OCI-M2 (cell line): ENCODE results near the gene EBF3.
"Not testable (repeated sequence)": the region's sequence is repeated elsewhere in the genome, so short reads cannot be mapped to it uniquely, and the experiment has no call there.

Experiments
- DNase-seq: peaks from one replicate; lab custom pipeline; 2025; ENCODE audit not compliant: unreplicated experiment; lab: John Stamatoyannopoulos, UW

EBF3 gene

DNA sequence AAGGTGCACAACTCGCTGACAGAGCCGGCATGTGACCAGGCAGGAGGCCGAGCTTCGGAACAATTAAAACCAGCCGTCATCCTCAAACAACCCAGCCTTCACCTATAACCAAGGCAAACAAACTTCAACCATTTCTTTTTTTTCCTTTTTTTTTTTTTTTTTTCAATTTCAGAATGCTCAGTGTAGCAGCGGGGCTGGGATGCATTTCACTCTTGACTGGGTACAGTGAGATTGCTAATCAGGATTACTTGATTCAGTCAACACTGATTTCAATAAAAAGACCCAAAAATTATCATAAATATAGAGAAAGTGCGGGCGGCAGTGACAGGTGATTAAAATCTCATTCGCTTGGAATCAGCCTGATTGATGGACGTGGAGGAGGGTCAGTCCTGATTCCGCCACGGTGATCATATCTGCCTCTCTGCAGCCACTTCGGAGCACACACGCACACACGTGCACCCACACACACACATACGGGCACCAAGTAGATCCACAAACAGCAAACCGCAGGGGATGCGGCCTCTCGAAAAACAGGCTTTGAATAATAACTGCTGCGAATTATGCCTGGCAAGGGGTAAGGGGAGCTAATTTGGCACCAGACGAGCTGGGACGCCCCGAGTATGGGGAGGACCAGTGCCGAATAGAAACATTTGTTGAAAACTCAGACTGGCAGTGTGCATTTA lies 31.2 kb downstream of the EBF3 start:
- DNase-seq: no peak

DNA sequence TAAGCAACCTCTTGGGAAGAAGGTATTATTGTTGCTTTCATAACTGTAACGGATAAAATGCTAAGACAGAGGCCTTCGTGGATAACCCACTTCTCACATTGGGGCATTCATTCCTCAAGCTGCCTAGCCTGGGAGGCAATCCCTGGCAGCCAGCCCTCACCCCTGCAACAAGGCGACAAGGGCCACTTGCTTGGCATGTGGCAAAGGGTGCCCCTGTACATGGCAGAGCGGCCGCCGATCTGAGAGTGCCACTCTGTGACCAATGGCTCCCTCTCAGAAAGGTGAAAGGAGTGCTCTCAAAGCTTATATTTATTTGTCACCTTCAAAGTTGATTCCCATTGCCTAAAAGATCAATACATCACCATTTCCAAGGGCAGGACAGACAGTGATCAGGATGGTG lies 31.9 kb downstream of the EBF3 start:
- no peak for DNase-seq

DNA sequence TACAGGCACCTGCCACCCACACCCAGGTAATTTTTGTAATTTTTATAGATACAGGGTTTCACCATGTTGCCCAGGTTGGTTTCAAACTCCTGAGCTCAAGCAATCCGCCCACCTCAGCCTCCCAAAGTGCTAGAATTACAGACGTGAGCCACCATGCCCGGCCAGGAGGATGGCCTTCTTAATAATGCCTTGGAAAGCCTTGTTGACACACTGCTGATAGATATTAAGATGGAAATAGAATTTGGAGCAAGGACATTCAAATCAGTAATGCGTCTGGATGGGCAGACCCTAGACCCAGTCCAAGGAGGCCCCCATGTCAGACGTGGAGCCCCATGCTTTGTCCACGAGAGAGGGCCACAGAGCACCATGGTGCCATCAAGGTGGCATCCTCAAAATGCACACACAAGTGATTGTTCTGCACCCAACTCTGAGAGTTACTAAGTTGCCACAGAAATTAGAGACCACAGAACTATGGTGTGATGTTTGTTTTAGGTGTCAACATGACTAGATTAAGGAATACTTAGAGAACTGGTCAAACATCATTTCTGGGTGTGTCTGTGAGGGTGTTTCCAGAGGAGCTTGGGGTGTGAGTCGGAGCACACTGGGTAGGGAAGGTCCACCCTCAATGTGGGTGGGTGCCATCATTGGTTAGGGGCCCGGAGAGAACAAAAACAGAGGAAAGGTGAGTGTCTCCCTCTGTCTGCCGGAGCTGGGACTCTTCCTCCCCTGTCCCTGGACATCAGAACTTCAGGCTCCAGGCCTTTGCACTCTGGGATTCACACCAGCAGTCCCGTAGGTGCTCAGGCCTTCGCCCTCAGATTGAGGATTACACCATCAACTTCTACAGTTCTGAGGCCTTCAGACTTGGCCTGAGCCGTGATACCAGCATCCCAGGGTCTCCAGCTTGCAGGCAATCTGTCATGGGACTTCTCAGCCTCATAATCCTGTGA lies 34.5 kb downstream of the EBF3 start:
- DNase-seq: no peak

DNA sequence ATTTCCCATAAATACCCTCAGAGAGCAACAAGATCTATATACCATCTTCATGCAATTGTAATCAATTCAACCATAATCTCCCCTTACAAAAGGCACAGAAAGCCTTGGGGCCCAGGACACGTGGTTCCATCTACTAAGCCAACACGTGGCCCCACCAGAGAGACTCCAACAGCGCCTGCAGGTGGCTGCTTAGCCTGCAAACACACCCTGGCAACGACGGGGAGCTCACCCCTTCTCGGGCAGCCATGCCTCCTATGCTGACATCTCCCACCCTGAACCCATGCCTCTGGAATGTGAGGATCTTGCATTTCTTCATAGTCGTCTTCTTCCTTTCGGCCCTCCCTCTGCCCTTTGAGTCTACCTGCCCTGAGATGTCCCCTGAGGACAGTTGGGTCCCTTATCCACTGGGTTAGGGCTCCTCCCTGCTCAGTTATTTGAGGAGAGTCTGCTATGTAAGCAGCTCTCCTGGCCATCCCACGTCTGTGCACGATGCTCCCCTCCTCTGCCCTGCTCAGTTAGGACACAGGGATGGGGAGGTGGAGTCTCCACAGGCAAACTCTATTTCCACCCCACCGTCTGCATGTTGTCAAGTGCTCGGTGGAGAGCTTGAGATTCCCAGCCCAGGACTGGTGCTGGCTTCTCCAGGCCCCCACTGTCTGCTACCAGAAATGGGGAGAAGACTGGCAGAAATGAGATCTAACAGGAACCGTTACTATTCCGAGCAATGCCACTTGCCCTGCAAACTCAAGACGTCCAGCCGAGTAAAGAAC lies 36.5 kb downstream of the EBF3 start:
- no peak for DNase-seq

DNA sequence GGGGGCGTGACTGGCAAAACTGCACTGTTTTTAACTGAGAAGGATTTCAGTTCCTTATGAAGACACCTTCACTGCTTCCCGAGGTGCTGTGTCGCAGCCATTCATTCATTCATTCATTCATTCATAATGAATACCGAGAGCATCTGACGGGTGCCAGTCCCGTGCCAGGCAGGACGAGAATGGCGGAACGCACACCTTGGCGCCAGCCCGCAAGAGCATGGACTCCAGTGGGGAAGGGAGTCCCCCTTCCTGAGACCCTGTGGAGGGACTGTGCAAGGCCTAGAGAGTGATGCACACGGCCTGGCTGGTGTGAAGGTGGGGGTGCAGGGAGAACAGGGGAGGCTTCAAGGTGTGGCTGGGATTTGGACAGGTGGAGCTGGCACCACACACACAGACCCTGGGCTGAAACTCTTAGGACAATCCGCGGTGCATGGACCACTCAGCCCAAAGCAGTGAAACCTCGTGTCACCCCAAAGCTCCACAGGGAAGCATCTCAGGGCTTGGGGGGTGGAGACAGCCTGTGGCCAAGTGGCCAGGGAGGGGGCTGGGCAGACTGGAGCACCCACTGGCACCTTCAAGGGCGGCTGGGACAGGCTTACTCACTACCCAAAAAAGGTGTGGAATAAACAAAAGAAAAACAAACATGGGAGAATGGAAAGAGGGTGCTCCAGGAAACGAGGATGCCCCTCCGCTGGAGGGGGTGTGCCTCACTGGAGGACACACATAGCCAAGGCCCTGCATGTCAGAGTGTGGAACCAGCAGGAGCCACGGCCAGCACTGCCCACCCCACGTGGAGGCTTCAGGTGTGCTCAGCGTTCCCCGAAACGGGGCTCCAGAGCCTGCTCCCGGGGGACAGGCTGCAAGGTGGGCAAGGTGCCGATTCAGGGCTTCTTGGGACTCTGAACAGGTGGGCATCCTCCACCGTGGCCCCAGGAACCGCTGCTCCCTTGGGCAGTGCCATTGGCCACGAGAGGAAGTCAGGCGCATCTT lies 37.7 kb downstream of the EBF3 start:
- DNase-seq: no peak

DNA sequence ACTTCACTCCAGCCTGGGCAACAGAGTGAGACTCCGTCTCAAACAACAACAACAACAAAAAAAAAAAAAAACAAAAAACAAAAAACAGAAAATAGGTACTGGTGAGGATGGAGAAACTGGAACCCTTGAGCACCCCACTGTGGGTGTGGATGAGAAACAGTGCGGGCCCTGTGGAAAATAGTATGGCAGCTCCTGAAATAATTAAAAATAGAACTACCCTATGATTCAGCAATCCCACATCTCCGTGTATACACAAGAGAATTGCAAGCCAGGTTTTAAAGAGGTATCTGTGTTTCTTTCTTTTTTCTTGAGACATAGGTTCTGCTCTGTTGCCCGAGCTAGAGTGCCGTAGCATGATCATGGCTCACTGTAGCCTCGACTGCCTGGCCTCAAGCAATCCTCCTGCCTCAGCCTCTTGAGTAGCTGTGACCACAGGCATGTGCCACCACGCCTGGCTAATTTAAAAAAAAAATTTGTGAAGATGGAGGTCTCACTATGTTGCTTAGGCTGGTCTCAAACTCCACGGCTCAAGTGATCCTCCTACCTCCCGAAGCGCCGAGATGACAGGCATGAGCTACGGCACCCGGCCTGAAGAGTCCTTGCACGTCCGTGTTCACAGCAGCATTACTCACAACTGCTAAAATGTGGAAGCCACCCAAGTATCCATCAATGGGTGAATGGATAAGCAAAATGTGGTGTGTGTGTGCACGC lies 39.5 kb downstream of the EBF3 start:
- no peak for DNase-seq

DNA sequence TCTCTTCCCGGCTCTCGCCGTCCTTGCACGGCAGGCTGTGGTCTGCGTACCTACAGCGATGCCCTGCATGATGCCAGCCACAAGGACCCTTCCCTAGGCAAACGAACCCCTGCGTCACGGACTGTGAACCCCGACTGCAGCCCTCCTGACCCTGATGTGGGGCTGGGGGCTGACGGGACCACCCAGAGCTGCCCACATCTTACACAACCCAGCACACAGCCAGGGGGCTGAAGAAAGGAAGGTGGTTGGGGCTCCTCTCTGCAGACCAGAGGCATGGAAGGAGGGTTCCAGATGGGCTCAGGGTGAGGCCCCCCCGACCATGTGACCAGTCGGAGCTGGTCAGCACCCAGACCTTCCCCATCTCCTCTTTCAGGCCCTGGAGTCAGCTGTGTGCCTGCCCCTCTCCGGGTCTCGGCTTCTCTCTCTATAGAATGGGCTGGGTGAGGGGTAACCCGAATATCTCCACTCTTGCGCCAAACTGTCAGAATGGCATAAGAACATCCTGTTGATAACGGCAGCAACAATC lies 41.4 kb downstream of the EBF3 start:
- no peak for DNase-seq

DNA sequence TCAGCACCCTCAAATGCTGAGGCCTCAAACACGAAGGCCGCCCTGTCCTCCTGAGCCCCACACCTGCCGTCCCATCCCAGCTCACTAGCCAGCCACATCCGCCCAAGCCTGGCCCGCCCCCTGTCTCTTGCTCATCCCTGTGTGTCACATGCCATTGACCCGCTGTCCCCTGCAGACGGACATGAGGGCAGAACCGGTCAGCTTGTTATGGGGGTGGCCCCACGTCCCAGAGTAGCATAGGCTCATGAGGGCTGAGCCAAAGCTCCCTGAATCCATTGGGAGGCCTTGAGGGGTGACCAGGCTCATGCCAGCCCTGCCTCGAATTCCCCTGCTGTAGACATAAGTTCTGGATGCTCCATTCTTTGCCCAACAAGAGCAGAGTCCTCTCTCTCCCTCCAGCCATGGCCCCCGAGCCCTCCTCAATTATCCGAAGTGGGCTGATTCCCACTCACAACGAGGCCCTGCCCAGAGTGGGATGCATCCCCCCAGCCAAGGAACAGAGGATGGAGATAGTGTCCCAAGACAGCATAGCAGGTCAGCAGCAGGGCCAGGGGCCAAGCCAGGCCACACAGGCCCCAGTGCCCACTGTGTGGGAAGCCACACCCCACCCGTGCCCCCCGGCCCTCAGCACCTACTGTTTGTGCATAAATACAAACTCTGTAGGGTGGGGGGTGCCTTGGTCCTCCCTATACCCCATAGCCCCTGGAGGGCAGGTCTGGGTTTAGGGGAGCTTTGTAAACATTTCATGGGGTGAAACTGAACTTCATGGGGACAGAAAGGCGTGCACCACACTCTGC lies 42.1 kb downstream of the EBF3 start:
- no peak for DNase-seq

DNA sequence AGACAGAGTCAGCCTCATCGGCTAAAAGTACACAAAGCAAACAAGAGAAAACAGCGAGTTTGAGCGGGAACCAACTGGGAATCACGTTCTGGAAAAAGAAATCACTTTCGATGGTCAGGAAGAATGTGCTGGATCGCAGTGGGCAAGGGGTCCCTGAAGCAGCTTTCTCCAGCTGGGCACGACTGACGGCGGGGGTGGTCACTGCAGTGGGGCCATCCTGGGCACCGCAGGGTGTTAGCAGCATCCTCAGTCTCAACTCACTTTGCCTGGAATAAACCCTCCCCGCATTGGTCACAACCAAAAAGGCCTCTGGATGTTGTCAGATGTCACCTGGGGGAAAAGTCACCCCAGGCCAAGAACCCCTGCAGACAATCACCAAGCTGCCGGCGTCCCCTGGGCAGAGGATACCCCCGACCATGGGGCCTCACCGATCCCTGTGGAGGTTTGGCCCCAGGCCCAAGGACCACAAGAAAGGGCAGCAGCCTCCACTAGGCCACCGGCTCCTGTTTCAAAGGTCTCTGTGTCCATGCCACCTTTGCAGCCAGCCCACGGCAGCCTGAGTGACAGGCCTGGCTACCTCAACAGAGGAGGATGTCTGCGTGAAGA lies 42.9 kb downstream of the EBF3 start:
- no peak for DNase-seq

DNA sequence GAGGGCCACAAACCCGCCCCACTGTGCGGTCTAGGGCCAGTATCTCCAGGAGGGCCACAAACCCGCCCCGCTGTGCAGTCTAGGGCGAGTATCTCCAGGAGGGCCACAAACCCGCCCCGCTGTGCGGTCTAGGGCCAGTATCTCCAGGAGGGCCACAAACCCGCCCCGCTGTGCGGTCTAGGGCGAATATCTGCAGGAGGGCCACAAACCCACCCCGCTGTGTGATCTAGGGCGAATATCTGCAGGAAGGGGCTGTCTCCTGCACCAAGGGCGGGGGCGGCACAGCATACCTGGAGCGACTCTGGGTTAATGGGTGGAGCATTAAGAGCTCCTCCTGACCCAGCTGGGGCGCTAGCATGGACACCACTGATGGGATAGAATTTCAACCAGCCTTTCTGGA lies 43.9 kb downstream of the EBF3 start:
- not testable (repeated sequence) for DNase-seq

DNA sequence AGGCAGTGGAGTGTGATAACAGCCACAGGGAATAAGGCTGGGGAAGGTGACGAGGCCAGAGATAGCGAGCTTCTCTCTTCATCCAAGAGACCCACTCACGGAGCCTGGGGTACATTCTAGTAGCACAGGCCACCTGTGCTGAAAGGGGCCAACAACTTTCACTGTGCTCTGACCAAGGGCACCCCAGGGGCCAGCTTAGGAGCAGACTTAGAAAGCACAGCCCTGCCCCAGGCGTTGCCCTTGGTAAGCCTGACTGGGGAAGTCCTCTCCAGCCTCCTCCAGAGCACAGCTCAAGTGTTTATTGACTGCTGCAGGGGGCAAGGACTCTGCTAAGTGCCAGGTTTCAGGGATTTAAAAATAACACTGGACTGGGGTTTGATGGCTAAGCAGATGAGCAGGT lies 44.7 kb downstream of the EBF3 start:
- no peak for DNase-seq

DNA sequence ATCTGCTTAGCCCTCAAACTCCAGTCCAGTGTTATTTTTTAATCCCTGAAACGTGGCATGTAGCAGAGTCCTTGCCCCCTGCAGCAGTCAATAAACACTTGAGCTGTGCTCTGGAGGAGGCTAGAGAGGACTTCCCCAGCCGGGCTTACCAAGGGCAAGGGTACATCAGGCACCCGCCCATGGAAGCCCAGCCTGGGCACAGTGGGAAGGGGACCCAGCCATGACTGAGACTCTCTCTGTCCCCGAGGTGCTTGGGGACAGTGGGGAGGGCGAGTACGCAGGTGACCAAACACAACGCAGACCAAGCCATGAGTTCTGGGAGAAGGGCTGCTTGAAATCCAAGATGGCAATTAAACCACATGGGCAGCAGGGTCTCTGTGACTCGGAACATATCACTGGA lies 45.2 kb downstream of the EBF3 start:
- DNase-seq: no peak

DNA sequence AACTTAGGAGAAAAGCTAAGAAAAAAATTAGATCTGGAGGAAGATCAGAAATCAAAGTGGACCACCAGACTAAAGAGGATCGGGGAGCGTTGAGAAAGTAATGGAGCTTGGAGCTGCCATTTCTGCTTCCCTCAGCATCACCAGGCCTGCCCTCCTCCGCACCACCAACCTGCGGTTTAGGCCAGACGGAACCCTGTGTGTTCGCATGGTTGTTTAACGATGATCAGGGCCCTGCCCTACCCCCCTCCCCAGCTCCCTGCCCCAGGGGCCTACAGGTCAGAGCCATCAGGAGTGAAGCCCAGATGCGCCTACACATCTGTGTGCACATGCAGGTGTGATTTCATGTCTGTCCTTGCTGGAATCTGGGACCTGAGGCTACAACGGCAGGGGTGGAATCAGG lies 45.7 kb downstream of the EBF3 start:
- no peak for DNase-seq

DNA sequence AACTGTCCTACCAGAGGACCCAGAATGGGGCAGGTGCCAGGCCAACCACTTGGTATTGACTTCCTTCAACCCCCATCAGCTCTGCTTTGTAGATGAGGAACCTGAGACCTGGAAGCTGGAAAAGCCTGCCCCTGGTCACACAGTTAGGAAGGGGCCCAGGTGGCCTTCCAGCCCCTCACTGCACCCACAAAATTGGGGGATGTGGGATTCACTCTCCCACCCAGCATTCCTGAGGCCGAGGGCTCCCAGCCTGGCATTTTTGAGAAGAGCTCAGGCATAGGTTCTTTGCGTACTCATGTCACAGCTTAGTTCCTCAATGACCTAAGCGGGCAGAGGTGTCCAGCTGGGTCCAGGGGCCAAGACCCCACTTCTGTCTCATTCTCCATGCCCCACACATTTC lies 46.1 kb downstream of the EBF3 start:
- no peak for DNase-seq

DNA sequence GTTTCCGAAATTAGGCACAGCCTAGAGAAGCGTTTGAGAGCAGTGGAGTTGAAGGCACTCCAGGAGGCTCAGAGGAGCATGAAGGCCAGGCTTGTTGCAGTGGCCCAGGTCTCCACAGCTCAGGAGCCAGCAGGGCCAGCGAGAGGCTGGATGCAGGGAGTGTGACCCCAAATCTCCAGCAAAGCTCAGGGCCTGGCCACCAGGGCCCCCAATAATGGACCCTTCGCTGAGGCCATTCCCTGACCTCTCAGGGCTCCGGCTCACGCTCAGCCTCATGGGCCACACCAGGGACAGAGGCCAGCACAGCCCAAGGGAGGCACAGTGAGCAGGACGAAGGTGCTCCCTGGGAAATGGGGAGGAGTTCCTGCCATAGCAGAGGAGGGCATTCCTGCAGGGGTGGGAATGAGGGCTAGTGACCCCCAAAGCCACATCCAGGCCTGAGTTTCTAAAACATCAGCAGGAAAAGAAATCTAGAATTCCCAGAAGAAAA lies 47.5 kb downstream of the EBF3 start:
- no peak for DNase-seq

DNA sequence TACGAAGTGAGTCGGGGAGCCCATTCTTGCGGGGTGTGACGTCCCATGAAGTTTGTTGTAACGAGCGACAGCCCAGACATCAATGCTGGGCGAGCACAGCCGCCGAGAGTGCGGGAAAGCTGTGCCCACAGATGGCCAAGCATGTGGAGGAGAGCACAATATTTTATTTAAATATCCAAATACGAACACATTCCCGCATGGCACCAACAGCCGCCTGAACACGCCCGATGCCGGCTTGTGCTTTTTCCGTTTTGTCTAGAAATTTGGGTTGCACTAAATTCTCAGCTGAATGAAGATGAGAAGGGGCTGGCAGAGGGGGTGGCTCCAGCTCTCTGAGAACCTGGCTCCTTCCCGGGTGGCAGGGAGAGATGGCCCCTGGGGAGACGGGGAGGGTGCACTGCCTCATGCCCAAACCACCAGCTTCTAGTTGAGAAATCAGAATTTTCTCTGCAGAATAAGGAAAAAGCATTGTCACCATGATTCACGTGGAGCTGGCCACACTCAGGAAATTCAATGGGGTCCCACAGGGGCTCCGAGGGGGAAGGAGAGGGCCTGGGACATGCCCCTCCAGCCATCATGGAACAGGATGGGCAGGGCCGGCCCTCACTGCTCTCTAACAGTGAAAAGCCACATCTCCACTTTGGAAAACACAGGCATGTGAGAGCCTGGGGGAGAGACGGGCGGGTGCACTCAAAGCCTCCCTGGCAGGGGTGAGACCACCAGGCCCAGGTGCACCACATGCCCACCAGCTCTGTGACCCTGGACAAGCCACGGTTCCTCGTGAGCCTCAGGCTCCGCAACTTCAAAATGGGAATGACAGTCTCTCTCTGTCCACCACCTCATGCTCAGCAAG lies 48.3 kb downstream of the EBF3 start:
- no peak for DNase-seq

DNA sequence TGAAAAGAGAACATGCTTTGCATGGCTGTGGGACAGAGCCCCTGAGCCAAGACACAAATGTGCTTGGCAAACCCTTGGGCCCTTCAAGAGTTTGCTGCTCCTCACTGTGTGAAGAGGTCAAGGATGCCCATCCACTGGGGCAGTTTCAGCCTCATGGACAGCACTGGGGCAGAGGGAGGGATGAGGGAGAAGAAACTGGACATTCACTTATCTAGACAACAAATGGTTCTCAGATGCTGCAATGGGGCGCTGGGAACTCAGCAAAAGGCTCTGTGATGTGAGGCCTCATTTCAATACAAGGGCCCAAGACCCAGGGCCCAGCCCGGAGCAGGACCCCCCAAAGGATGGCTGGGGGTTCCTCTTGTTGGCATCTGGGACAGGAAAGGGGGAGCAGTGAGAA lies 49.1 kb downstream of the EBF3 start:
- DNase-seq: no peak
